Measurements from ENCODE around the gene RNF212B. TPM values are rescaled to one million over a fixed set of nuclear protein-coding genes. Genes with fewer than 3 reads are reported as not detected.
"Not testable (repeated sequence)": the region's sequence is repeated elsewhere in the genome, so short reads cannot be mapped to it uniquely, and the experiment has no call there.

Gene RNF212B
- polyA plus RNA-seq, 1 experiment = not detected

DNA sequence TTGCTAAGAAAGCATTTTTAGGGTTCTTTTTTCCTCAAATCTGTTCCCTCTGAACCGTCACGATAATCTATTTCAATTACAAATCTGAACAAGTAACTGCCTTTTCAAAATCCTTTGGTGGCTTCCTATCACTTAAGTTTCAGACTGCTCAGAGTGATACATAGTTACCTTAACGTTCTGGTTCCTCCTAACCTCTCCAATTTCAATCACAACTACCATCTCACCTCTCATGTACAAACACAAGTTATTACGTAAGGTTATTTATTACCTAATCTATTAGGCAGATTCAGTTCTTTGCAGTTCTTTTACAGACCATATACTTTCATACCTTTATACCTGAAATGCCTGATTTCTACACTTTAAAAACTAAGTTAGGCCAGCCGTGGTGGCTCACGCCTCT lies 12.1 kb downstream of the RNF212B start:
- ChIA-PET POLR2A (no interaction called here), CTCF (interaction anchor here (1.6 kb wide), 1 partner anchor 8 kb away, joined by 7 read pairs; no protein-coding TSS in a partner anchor)
- DNase-seq (ENCODE audit: low read depth) = no peak
- peaks cover 4% of the 10 kb centered on the region for H3K27me3 ChIP-seq (ENCODE audit: control insufficient read depth, insufficient read depth, low read length)
- TF ChIP-seq, protein P1, sequence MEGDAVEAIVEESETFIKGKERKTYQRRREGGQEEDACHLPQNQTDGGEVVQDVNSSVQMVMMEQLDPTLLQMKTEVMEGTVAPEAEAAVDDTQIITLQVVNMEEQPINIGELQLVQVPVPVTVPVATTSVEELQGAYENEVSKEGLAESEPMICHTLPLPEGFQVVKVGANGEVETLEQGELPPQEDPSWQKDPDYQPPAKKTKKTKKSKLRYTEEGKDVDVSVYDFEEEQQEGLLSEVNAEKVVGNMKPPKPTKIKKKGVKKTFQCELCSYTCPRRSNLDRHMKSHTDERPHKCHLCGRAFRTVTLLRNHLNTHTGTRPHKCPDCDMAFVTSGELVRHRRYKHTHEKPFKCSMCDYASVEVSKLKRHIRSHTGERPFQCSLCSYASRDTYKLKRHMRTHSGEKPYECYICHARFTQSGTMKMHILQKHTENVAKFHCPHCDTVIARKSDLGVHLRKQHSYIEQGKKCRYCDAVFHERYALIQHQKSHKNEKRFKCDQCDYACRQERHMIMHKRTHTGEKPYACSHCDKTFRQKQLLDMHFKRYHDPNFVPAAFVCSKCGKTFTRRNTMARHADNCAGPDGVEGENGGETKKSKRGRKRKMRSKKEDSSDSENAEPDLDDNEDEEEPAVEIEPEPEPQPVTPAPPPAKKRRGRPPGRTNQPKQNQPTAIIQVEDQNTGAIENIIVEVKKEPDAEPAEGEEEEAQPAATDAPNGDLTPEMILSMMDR (IDR thresholded peaks at IDR 0.05; ENCODE audit: insufficient read depth, low read depth, low read length) = no peak
- H3K36me3 ChIP-seq (ENCODE audit: control insufficient read depth, insufficient read depth, low read length) = no peaks in the 10 kb centered on the region
- H3K4me3 ChIP-seq (ENCODE audit: low read depth, low read length) = no peak overlapping the region

DNA sequence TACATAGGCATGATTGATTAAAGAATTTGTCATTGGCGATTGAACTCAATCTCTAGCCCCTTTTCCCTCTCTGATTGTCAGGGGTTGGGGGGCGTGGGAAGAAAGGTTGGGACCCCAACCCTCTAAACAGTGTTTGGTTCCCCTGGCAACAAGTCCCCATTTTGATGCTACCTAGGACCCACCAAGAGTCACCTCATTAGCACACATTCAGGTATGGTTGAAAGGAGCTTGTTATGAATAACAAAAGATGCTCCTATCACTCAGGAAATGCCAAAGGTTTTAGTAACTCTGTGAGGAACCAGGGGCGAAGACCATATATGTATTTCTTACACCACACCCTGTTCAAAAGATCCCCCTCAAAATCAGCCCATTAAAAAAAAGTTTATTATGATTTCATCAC lies 14.3 kb downstream of the RNF212B start:
- ChIA-PET CTCF (no interaction called here), POLR2A (no interaction called here)
- TF ChIP-seq, protein P1 (IDR thresholded peaks at IDR 0.05; ENCODE audit: insufficient read depth, low read depth, low read length) = no peak
- no peak for DNase-seq (ENCODE audit: low read depth)
- Histone ChIP-seq H3K27me3 (ENCODE audit: control insufficient read depth, insufficient read depth, low read length) (peaks cover 5% of the 10 kb centered on the region), H3K36me3 (ENCODE audit: control insufficient read depth, insufficient read depth, low read length) (no peaks in the 10 kb centered on the region), H3K4me3 (ENCODE audit: low read depth, low read length) (no peak overlapping the region)

DNA sequence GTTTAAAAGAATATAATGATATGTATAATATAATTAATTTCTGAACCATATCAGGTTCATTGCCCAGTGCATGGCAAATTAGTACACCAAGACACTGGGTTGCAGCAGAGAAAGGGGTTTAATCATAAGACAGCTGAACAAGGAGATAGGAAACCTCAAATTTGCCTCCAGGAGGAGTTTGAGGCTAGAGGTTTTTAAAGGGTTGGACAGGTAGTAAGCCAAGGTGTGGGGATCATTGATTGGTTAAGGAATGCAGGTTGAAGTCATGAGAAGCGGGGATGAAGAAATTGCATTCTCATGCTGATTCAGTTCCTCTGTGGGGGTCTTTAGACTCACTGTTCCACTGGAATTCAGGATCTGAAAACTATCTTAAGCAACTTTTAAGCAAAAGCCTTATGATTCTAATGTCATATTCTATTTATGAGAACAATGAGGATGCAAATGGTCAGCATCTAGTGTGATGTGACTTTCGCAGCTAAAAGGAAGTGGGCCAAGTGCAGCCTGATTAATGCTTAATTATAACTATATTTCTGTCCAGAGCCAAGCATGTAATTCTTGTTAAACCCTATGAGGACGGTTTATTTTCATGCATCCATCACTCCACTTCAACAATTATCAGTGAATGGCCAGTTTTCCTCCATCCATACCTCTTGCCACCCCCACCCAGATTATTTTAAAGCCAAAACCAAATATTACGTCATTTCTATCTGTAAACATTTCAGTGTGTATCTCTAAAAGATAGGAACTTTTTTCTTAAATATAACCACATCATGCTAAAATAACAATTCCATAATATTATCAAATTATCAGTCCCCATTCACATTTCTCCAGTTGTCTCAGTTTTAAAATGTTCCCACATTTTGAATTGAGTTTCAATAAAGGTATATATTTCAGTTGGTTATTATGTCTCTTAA lies 14.9 kb downstream of the RNF212B start:
- TF ChIP-seq, protein P1 (IDR thresholded peaks at IDR 0.05; ENCODE audit: insufficient read depth, low read depth, low read length) = no peak
- POLR2A ChIA-PET = no interaction called here
- no peak overlapping the region for H3K4me3 ChIP-seq (ENCODE audit: low read depth, low read length)
- CTCF ChIA-PET = no interaction called here
- peaks cover 5% of the 10 kb centered on the region for H3K27me3 ChIP-seq (ENCODE audit: control insufficient read depth, insufficient read depth, low read length)
- DNase-seq (ENCODE audit: low read depth) = no peak
- H3K36me3 ChIP-seq (ENCODE audit: control insufficient read depth, insufficient read depth, low read length) = no peaks in the 10 kb centered on the region

DNA sequence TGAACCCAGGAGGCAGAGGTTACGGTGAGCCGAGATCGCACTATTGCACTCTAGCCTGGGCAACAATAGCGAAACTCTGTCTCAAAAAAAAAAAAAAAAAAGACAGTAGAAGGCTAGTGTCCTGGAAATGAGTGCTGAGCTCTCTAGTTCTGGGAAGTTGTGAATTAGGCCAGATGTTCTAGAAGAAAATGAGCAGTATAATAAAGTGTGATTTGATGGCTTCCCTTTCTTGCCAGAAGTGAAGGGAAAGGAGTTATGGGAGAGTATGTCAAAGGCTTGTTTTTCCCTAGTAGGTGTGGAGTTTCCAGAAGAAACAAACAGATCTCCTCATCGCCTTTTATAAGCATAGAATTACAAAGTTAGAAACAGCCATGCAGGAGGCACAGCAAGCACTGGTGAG lies 20.5 kb downstream of the RNF212B start:
- ChIA-PET CTCF (interaction anchor here (1.2 to 1.5 kb wide), 2 partner anchors 9 to 102 kb away, joined by 3 to 7 read pairs; no protein-coding TSS in a partner anchor), POLR2A (interaction anchor here (0.6 kb wide), 1 partner anchor 25 kb away, joined by 4 read pairs; no protein-coding TSS in a partner anchor)
- no peak for DNase-seq (ENCODE audit: low read depth)

DNA sequence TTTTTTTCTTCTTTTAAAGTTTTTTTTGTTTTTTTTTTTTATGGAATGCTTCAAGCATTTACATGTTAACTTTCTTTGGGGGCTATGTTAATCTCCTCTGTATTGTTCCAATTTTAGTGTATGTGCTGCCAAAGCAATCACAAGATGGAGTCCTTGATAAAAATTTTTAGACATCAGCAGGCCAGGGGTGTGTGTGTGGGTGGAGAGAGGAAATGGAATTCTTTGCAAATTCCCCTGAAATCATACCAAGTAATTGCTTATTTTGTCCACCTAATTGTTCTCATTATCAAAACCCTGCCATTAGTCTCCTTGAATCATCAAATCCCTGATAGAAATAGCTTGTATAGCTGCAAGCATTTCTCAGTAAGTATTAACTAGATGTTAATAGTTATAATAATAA lies 21.7 kb downstream of the RNF212B start:
- POLR2A ChIA-PET = no interaction called here
- Histone ChIP-seq H3K36me3 (ENCODE audit: control insufficient read depth, insufficient read depth, low read length) (no peaks in the 10 kb centered on the region), H3K4me3 (ENCODE audit: low read depth, low read length) (no peak overlapping the region), H3K27me3 (ENCODE audit: control insufficient read depth, insufficient read depth, low read length) (peaks cover 7% of the 10 kb centered on the region; the same call in 1 of the 2 replicates)
- TF ChIP-seq, protein P1 (IDR thresholded peaks at IDR 0.05; ENCODE audit: insufficient read depth, low read depth, low read length) = no peak
- no peak for DNase-seq (ENCODE audit: low read depth)
- CTCF ChIA-PET = interaction anchor here (0.6 to 1.9 kb wide), 3 partner anchors 13 to 310 kb away, joined by 3 to 6 read pairs (median 3); no protein-coding TSS in a partner anchor

More for the DNA sequence above, 20.5 kb downstream of the RNF212B start:
- TF ChIP-seq, protein P1 (IDR thresholded peaks at IDR 0.05; ENCODE audit: insufficient read depth, low read depth, low read length) = no peak
- Histone ChIP-seq H3K4me3 (ENCODE audit: low read depth, low read length) (no peak overlapping the region), H3K36me3 (ENCODE audit: control insufficient read depth, insufficient read depth, low read length) (no peaks in the 10 kb centered on the region), H3K27me3 (ENCODE audit: control insufficient read depth, insufficient read depth, low read length) (peaks cover 7% of the 10 kb centered on the region; the same call in 1 of the 2 replicates)

DNA sequence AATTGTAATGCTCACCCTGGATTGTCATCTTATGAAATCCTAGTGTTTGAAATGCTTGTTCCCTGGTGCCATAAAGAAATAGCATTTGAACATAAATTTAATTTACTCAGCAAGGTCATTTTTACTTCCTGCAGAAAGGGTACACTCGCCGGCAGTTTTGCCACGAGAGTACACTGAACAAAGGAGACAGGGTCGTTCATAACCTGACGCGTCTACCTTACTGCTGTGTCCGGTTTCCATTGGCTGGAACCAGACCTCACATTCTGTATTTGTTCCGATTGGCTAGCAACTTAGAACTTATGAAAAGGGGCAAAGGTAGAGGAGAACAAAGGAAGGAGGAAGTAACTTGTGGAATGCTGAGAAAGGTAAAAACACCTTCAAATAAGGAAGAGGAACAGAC lies 23.1 kb downstream of the RNF212B start:
- POLR2A ChIA-PET = not testable (repeated sequence)
- CTCF ChIA-PET = interaction anchor here (0.9 to 1.9 kb wide), 2 partner anchors 41 to 120 kb away, joined by 4 to 6 read pairs; no protein-coding TSS in a partner anchor

More for the DNA sequence above, 23.1 kb downstream of the RNF212B start:
- H3K4me3 ChIP-seq (ENCODE audit: low read depth, low read length); H3K36me3 ChIP-seq (ENCODE audit: control insufficient read depth, insufficient read depth, low read length); H3K27me3 ChIP-seq (ENCODE audit: control insufficient read depth, insufficient read depth, low read length); DNase-seq (ENCODE audit: low read depth): not testable (repeated sequence)
